Glutamatergic neuron (in vitro differentiated cells): ENCODE measurements around the gene PCSK7. TPM values are rescaled to one million over a fixed set of nuclear protein-coding genes. Genes with fewer than 3 reads are reported as not detected.

ENCODE experiments used
- DNase-seq: peaks from one replicate; pipeline ENCODE4 v3.0.0; 2022
- H3K27ac Mint-ChIP-seq: one replicate; pipeline ENCODE4 v1.8.0; 2020; ENCODE audit warnings: mild to moderate bottlenecking, mixed read lengths, inconsistent platforms; ENCODE audit not compliant: unreplicated experiment
- H3K27me3 Mint-ChIP-seq: one replicate; pipeline ENCODE4 v1.8.0; 2020; ENCODE audit warnings: mild to moderate bottlenecking, moderate library complexity, mixed read lengths, inconsistent platforms; ENCODE audit not compliant: unreplicated experiment
- H3K36me3 Mint-ChIP-seq: one replicate; pipeline ENCODE4 v1.8.0; 2020; ENCODE audit warnings: mild to moderate bottlenecking, mixed read lengths, inconsistent platforms; ENCODE audit not compliant: unreplicated experiment
- H3K4me1 Mint-ChIP-seq: one replicate; pipeline ENCODE4 v1.8.0; 2020; ENCODE audit warnings: mild to moderate bottlenecking, low read depth, mixed read lengths, inconsistent platforms; ENCODE audit not compliant: unreplicated experiment
- H3K4me3 Mint-ChIP-seq: one replicate; pipeline ENCODE4 v1.8.0; 2020; ENCODE audit warnings: mild to moderate bottlenecking, mixed read lengths, inconsistent platforms; ENCODE audit not compliant: unreplicated experiment
- H3K9me3 Mint-ChIP-seq: one replicate; pipeline ENCODE4 v1.8.0; 2020; ENCODE audit warnings: mild to moderate bottlenecking, moderate library complexity, mixed read lengths, inconsistent platforms; ENCODE audit not compliant: unreplicated experiment
- total RNA-seq: library from RNA; stranded (reverse); fragmentation: NEBNext Ultra II Directional; extraction: Animal tissue kit (Norgen Biotek cat#: 25700); gene quantifications from one replicate; pipeline ENCODE4 v1.2.1, GENCODE V29; 2021; ENCODE audit not compliant: unreplicated experiment
- TF ChIP-seq, protein P1 (sequence below): fragments of 200-600 bp; sonication (generic); IDR thresholded peaks from one replicate; pipeline ENCODE4 v1.5.0; 2021; ENCODE audit not compliant: partially characterized antibody, unreplicated experiment

PCSK7 gene
- total RNA-seq, 1 donor from 2014 or later = 109 TPM

DNA sequence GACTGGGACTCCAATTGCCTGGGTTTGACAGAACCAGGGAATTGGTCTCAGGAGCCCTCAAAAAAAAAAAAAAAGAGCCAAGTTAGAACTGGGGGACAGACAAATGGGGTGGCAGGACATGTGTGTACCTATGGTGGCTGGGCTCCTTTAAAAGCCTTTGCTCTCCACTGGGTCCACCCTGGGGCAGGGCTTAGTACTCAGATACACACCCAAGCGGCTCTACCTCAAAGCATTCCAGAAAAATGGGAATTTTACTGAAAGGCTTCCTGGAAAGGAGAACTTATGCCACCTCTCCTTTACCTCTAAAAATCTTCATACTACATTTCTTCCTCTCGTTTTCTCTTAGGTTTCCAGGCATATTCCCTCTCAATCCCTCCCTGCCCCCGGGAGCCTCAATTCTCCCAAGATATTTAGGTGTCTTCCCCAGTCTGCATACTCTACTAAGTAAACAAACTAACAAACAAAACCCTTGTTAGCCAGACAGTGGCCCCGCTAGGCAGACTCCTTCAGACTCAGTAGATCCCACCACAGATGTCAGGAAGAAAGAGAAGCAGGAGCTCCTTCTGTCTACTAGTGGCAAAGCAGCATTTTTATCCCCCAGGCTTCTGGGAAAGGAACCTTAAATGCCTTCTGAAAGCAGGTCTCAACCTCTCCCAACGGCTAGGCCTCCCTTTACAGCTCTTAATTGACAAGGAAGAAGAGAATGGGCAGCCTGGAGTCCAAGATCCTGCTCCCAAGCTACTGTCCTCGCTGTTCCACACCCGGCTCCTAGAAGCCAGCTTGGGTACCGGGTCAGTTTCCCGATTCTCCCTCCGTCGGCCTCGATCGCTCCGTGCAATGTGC lies 653 bp downstream of the PCSK7 start:
- no peak for DNase-seq
- peaks cover 7% of the 10 kb centered on the region for H3K9me3 Mint-ChIP-seq
- TF ChIP-seq, protein P1, sequence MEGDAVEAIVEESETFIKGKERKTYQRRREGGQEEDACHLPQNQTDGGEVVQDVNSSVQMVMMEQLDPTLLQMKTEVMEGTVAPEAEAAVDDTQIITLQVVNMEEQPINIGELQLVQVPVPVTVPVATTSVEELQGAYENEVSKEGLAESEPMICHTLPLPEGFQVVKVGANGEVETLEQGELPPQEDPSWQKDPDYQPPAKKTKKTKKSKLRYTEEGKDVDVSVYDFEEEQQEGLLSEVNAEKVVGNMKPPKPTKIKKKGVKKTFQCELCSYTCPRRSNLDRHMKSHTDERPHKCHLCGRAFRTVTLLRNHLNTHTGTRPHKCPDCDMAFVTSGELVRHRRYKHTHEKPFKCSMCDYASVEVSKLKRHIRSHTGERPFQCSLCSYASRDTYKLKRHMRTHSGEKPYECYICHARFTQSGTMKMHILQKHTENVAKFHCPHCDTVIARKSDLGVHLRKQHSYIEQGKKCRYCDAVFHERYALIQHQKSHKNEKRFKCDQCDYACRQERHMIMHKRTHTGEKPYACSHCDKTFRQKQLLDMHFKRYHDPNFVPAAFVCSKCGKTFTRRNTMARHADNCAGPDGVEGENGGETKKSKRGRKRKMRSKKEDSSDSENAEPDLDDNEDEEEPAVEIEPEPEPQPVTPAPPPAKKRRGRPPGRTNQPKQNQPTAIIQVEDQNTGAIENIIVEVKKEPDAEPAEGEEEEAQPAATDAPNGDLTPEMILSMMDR = no peak
- H3K4me3 Mint-ChIP-seq = peak overlapping the region; percentile 93
- peaks cover 6% of the 10 kb centered on the region for H3K27me3 Mint-ChIP-seq
- H3K36me3 Mint-ChIP-seq = no peaks in the 10 kb centered on the region
- peaks cover 20% of the 10 kb centered on the region for H3K4me1 Mint-ChIP-seq
- peak overlapping the region; percentile 78 for H3K27ac Mint-ChIP-seq

DNA sequence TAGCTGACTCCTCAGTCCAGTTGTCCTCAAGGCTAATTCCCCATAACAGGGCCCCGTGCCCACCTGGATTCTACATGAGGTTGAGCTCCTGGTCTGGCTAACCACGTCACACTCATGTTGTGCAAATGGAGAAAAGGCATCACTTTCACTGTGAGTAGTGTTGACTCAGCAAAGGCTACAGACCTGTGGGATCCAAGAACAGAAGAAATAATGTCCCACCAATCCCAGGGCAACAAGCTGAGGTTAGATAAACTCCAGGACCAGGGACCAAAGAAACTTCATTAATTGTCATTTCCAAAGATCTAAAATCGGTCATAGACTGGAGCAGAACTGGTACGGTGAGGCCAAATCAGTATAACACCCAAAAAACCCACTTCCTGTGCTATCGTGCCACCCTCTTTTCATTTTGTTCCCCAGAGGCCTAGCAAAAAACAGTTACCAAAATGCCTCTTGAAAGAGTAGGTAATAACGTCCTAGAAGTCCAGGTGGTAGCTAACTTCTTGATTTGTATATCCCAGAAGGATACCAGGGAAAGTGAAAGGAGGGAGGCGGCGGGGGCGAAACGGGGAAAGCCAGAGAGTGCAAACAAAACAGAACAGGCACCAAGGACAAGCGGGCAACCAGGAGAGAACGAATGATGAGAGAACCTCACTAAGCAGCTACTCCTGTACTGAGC lies 1.4 kb downstream of the PCSK7 start:
- H3K9me3 Mint-ChIP-seq = peaks cover 7% of the 10 kb centered on the region
- H3K27me3 Mint-ChIP-seq = peaks cover 6% of the 10 kb centered on the region
- DNase-seq = no peak
- no peaks in the 10 kb centered on the region for H3K36me3 Mint-ChIP-seq
- H3K4me1 Mint-ChIP-seq = peaks cover 20% of the 10 kb centered on the region
- TF ChIP-seq, protein P1 = no peak
- no peak overlapping the region for H3K27ac Mint-ChIP-seq
- H3K4me3 Mint-ChIP-seq = peak overlapping the region; percentile 36

DNA sequence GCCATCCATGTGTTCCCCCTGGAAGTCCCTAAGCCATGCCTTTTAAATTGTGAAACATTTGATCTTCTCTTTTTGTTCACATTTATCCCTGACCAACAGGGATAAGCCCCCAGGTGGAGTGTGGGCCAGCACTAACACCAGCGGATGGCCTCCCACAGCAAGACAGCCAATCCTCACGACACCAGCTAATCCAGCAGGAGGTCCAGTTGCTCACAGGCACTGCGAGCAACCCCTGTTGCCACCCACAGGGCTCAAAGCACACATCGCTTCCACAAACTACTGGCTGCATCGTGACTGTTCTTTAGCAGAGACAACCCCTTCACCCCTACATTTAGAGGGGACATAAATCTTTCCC lies 2.0 kb downstream of the PCSK7 start:
- TF ChIP-seq, protein P1 = no peak
- H3K27me3 Mint-ChIP-seq = peaks cover 8% of the 10 kb centered on the region
- no peak for DNase-seq
- H3K4me1 Mint-ChIP-seq = peaks cover 21% of the 10 kb centered on the region
- H3K9me3 Mint-ChIP-seq = peaks cover 7% of the 10 kb centered on the region
- H3K27ac Mint-ChIP-seq = no peak overlapping the region
- H3K4me3 Mint-ChIP-seq = no peak overlapping the region
- H3K36me3 Mint-ChIP-seq = no peaks in the 10 kb centered on the region

DNA sequence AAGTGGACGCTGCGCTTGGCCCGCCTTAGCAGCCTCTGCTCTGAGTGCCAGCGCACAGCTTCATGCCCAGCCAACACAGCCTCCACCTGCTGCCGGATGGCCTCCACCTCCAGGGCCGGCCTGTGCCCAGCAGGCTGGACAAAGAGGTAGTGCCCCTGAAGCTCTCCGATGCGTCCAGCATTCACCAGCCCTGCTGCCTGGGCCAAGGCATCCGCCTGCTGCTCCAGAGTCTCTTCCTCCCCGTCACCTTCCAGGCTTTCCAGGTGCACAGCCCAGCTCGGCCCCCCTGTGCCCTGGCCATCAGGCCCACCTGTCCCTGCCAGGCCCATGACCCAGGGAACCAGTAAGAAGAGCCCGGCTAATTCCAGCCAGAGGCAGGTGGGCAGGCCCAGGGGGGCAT lies 2.5 kb downstream of the PCSK7 start:
- Mint-ChIP-seq H3K36me3 (no peaks in the 10 kb centered on the region), H3K27ac (no peak overlapping the region), H3K9me3 (peaks cover 7% of the 10 kb centered on the region), H3K4me1 (peaks cover 23% of the 10 kb centered on the region), H3K27me3 (peaks cover 8% of the 10 kb centered on the region), H3K4me3 (no peak overlapping the region)
- no peak for DNase-seq
- TF ChIP-seq, protein P1 = no peak

DNA sequence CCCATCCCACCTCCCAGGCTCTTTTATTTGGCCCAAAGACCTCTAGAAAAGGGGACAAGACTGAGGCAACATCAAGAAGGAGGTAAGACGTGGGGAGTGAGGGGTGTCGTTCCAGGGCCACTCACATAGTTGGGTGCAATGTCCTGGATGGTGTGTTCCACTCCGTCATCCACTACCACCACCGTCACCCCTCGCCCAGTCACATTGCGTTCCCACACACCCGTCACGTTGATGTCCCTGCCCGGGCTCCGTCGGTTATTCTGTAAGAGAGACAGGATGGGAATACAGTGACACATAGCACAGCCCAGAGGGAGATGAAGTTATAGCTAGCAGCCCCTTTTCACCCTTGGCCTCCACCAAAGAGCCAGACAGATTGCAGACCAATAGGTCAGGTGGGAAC lies 3.8 kb downstream of the PCSK7 start:
- H3K4me3 Mint-ChIP-seq = no peak overlapping the region
- no peaks in the 10 kb centered on the region for H3K36me3 Mint-ChIP-seq

More for the DNA sequence above, 3.8 kb downstream of the PCSK7 start:
- Mint-ChIP-seq H3K9me3 (peaks cover 4% of the 10 kb centered on the region), H3K27ac (no peak overlapping the region), H3K27me3 (peaks cover 5% of the 10 kb centered on the region), H3K4me1 (peaks cover 13% of the 10 kb centered on the region)
- no peak for DNase-seq
- TF ChIP-seq, protein P1 = no peak
